H1 (cell line): ENCODE data around the gene DOCK6. TPM values are rescaled to one million over a fixed set of nuclear protein-coding genes. Genes with fewer than 3 reads are reported as not detected.

ENCODE experiments used
- CTCF ChIA-PET: fragments of 300-600 bp; sonication (Branson Sonifier 250); formaldehyde crosslinking; loops from one replicate; lab custom pipeline; 2021; ENCODE audit not compliant: partially characterized antibody; lab: Charles Lee
- POLR2A ChIA-PET: fragments of 300-600 bp; sonication (Branson Sonifier 250); formaldehyde crosslinking; loops from one replicate; lab custom pipeline; 2021; ENCODE audit warnings: inconsistent platforms; ENCODE audit not compliant: partially characterized antibody; lab: Charles Lee
- DNase-seq, 2 experiments: peaks; one replicate each; pipeline versions ENCODE4 v3.0.0 to v3.0.0-alpha.2; 2010 to 2022; ENCODE audit warnings: low spot score in 2 of 2, low read depth in 1 of 2, mixed read lengths in 1 of 2
- FAIRE-seq: peaks from 2 replicates; lab custom pipeline; 2011; peaks lifted over from hg19 to GRCh38; lab: Jason Lieb, UNC
- H2AFZ ChIP-seq: 2 replicates; pipeline ENCODE4 v1.8.1; 2012; ENCODE audit warnings: low read length, inconsistent platforms
- H2AK5ac ChIP-seq: 2 replicates; pipeline ENCODE4 v1.6.1; 2013; ENCODE audit warnings: low read depth, low read length
- H2BK120ac ChIP-seq: replicated peaks from 2 replicates; pipeline ENCODE3; 2013; ENCODE audit warnings: low read depth, low read length, inconsistent platforms
- H2BK12ac ChIP-seq: 2 replicates; pipeline ENCODE4 v1.6.1; 2013; ENCODE audit warnings: low read depth, low read length
- H2BK15ac ChIP-seq: 2 replicates; pipeline ENCODE4 v1.6.1; 2013; ENCODE audit warnings: low read length
- H2BK20ac ChIP-seq: 2 replicates; pipeline ENCODE4 v1.6.1; 2013; ENCODE audit warnings: low read length
- H2BK5ac ChIP-seq: 2 replicates; pipeline ENCODE4 v1.6.1; 2013; ENCODE audit warnings: low read depth, low read length
- H3K14ac ChIP-seq: 2 replicates; pipeline ENCODE4 v1.6.1; 2013; ENCODE audit warnings: inconsistent platforms; ENCODE audit not compliant: insufficient read length
- H3K18ac ChIP-seq: 2 replicates; pipeline ENCODE4 v1.6.1; 2013; ENCODE audit warnings: low read length; ENCODE audit errors: extremely low read depth
- H3K23ac ChIP-seq: 2 replicates; pipeline ENCODE4 v1.6.1; 2013; ENCODE audit warnings: inconsistent platforms; ENCODE audit not compliant: insufficient read length
- H3K23me2 ChIP-seq: 2 replicates; pipeline ENCODE4 v1.6.1; 2013; ENCODE audit warnings: low read depth, low read length
- H3K27ac ChIP-seq: 2 replicates; pipeline ENCODE4 v1.6.1; 2011; ENCODE audit warnings: low read depth, low read length, inconsistent platforms
- H3K27me3 ChIP-seq, 4 experiments: replicated peaks in 1 of 4; 1 replicate in 1 of 4; 2 replicates in 3 of 4; pipeline versions ENCODE4 v1.6.1 to v1.8.1; 2011 to 2013; ENCODE audit warnings: low read length in 3 of 4, mild to moderate bottlenecking in 3 of 4, inconsistent platforms in 2 of 4, mixed read lengths in 2 of 4, moderate library complexity in 1 of 4; ENCODE audit not compliant: control insufficient read depth in 3 of 4, insufficient read depth in 3 of 4; ENCODE audit errors: extremely low read depth in 1 of 4
- H3K36me3 ChIP-seq, 4 experiments: 2 replicates each; pipeline versions ENCODE4 v1.6.1 to v1.8.1; 2011 to 2013; ENCODE audit warnings: mild to moderate bottlenecking in 4 of 4, low read length in 3 of 4, moderate library complexity in 2 of 4, control low read depth in 1 of 4, inconsistent platforms in 1 of 4; ENCODE audit not compliant: insufficient read depth in 4 of 4, control insufficient read depth in 2 of 4
- H3K4ac ChIP-seq: replicated peaks from 2 replicates; pipeline ENCODE3; 2013; ENCODE audit warnings: low read length, low read depth, mixed read lengths, inconsistent platforms; ENCODE audit not compliant: insufficient read length
- H3K4me1 ChIP-seq, 4 experiments: replicated peaks in 1 of 4; 1 replicate in 1 of 4; 2 replicates in 3 of 4; pipeline versions ENCODE4 v1.6.1 to v1.8.1; 2011 to 2013; ENCODE audit warnings: low read length in 3 of 4, inconsistent platforms in 2 of 4, mixed read lengths in 1 of 4; ENCODE audit not compliant: insufficient read depth in 4 of 4, control insufficient read depth in 3 of 4
- H3K4me2 ChIP-seq, 2 experiments: 2 replicates each; pipeline versions ENCODE4 v1.6.1 to v1.8.1; 2011 to 2013; ENCODE audit warnings: low read depth in 2 of 2, low read length in 2 of 2, control low read depth in 1 of 2, inconsistent platforms in 1 of 2, mild to moderate bottlenecking in 1 of 2; ENCODE audit not compliant: insufficient read depth in 1 of 2
- H3K4me3 ChIP-seq, 4 experiments: fragments of 200-600, 300-600 bp in 1 of 4; sonication (generic), shearing (Covaris generic), sonication (Bioruptor Twin) in 1 of 4; 2 replicates each; pipeline versions ENCODE4 v1.5.1 to v1.8.1; 2011 to 2016; ENCODE audit warnings: low read length in 4 of 4, low read depth in 3 of 4, control low read depth in 2 of 4, inconsistent platforms in 2 of 4, mild to moderate bottlenecking in 2 of 4, mixed read lengths in 1 of 4, moderate library complexity in 1 of 4; ENCODE audit not compliant: insufficient read depth in 2 of 4; ENCODE audit errors: extremely low read depth in 1 of 4
- H3K56ac ChIP-seq: replicated peaks from 2 replicates; pipeline ENCODE3; 2013; ENCODE audit warnings: low read depth, mild to moderate bottlenecking, mixed read lengths, low read length, inconsistent platforms; ENCODE audit not compliant: insufficient read length
- H3K79me1 ChIP-seq: 2 replicates; pipeline ENCODE4 v1.6.1; 2013; ENCODE audit warnings: low read depth, low read length, control low read depth
- H3K79me2 ChIP-seq, 2 experiments: 2 replicates each; pipeline versions ENCODE4 v1.6.1 to v1.8.1; 2012 to 2013; ENCODE audit warnings: low read length in 2 of 2, mild to moderate bottlenecking in 2 of 2, inconsistent platforms in 1 of 2; ENCODE audit not compliant: insufficient read depth in 2 of 2, control insufficient read depth in 1 of 2
- H3K9ac ChIP-seq, 4 experiments: replicated peaks in 1 of 4; 1 replicate in 1 of 4; 2 replicates in 3 of 4; pipeline versions ENCODE4 v1.6.1 to v1.8.1; 2011 to 2013; ENCODE audit warnings: low read depth in 3 of 4, low read length in 3 of 4, control low read depth in 2 of 4, mild to moderate bottlenecking in 2 of 4, moderate library complexity in 2 of 4, inconsistent platforms in 1 of 4; ENCODE audit errors: extremely low read depth in 1 of 4
- H3K9me3 ChIP-seq, 2 experiments: 2 replicates each; pipeline versions ENCODE4 v1.6.1 to v1.8.1; 2012 to 2013; ENCODE audit warnings: mild to moderate bottlenecking in 2 of 2, moderate library complexity in 2 of 2, control low read depth in 1 of 2, inconsistent platforms in 1 of 2, low read depth in 1 of 2, low read length in 1 of 2, mixed read lengths in 1 of 2; ENCODE audit not compliant: insufficient read depth in 2 of 2
- H4K20me1 ChIP-seq, 2 experiments: replicated peaks in 1 of 2; 2 replicates each; pipeline versions ENCODE3 to v1.8.1; 2011 to 2013; ENCODE audit warnings: inconsistent platforms in 2 of 2, low read length in 2 of 2, mild to moderate bottlenecking in 1 of 2; ENCODE audit not compliant: insufficient read depth in 2 of 2, control insufficient read depth in 1 of 2
- H4K5ac ChIP-seq: 2 replicates; pipeline ENCODE4 v1.6.1; 2013; ENCODE audit warnings: low read length, low read depth, mixed read lengths, inconsistent platforms; ENCODE audit not compliant: insufficient read length
- H4K8ac ChIP-seq: 2 replicates; pipeline ENCODE4 v1.8.0; 2013; ENCODE audit warnings: mild to moderate bottlenecking, moderate library complexity, low read length, inconsistent platforms; ENCODE audit not compliant: insufficient read depth; ENCODE audit errors: extremely low read depth
- H4K91ac ChIP-seq: replicated peaks from 2 replicates; pipeline ENCODE3; 2013; ENCODE audit warnings: low read length, mixed read lengths, inconsistent platforms; ENCODE audit not compliant: insufficient read length
- ATF2 ChIP-seq: IDR thresholded peaks from 2 replicates; pipeline ENCODE4 v1.6.1; 2012; ENCODE audit warnings: low read length, inconsistent platforms
- EGR1 ChIP-seq: IDR thresholded peaks from 2 replicates; pipeline ENCODE4 v1.6.1; 2011; ENCODE audit warnings: low read depth, low read length, borderline replicate concordance
- PHF8 ChIP-seq: fragments of 200-600 bp; sonication (generic); conservative IDR thresholded peaks from 2 replicates; pipeline ENCODE4 v1.7.1; 2012; ENCODE audit warnings: low read depth, mild to moderate bottlenecking, inconsistent platforms, low read length, moderate library complexity
- SAP30 ChIP-seq: fragments of 300-600 bp; sonication (generic); IDR thresholded peaks from 2 replicates; pipeline ENCODE4 v1.7.1; 2012; ENCODE audit warnings: low read length, moderate library complexity, mild to moderate bottlenecking, inconsistent platforms; ENCODE audit not compliant: insufficient read depth, insufficient replicate concordance
- SP2 ChIP-seq: IDR thresholded peaks from 2 replicates; pipeline ENCODE4 v1.6.1; 2012; ENCODE audit warnings: mild to moderate bottlenecking, low read length, inconsistent platforms
- SUZ12 ChIP-seq: fragments of 200-600 bp; sonication (generic); IDR thresholded peaks from 2 replicates; pipeline ENCODE4 v1.6.1; 2012; ENCODE audit warnings: mild to moderate bottlenecking, inconsistent platforms, low read length, moderate library complexity, mixed read lengths
- TAF7 ChIP-seq: optimal IDR thresholded peaks from 2 replicates; pipeline ENCODE3; 2011; ENCODE audit warnings: low read depth, mild to moderate bottlenecking, inconsistent platforms, low read length, moderate library complexity, borderline replicate concordance
- ZNF274 ChIP-seq: IDR thresholded peaks from 2 replicates; pipeline ENCODE4 v1.7.0; 2012; ENCODE audit warnings: low read length, borderline replicate concordance; ENCODE audit errors: extremely low read depth
- WGBS, 2 experiments: shearing (Covaris generic) in 1 of 2; methylation state at CpG; one replicate each; pipeline versions ENCODE4 v1.1.6 to v1.1.7; 2013 to 2015; ENCODE audit warnings: low lambda C conversion rate in 2 of 2, mixed read lengths in 2 of 2, inconsistent platforms in 1 of 2, low coverage in 1 of 2, missing lambda C conversion rate in 1 of 2; ENCODE audit not compliant: insufficient replicate concordance in 2 of 2, insufficient coverage in 1 of 2, insufficient read length in 1 of 2; ENCODE audit errors: extremely low coverage in 1 of 2, missing lambda C conversion rate in 1 of 2; 5-methylcytosine and 5-hydroxymethylcytosine counted together
- polyA plus RNA-seq, 7 experiments: library from polyadenylated mRNA; depleted of rRNA in 3 of 7; stranded (reverse) in 5 of 7; unstranded in 2 of 7; fragments of >200 nt in 5 of 7; fragments of 200-250 nt in 2 of 7; gene quantifications; 1 replicate in 5 of 7; 2 replicates in 1 of 7; 4 replicates in 1 of 7; pipeline versions ENCODE4 v1.2.1 to v1.2.3, GENCODE V29; 2011 to 2013; ENCODE audit warnings: missing spikeins in 2 of 7, mixed read lengths in 2 of 7
- total RNA-seq: library from RNA; stranded (reverse); fragmentation: NEBNext Ultra II Directional; extraction: Animal tissue kit (Norgen Biotek cat#: 25700); gene quantifications from 2 replicates; pipeline ENCODE4 v1.2.1, GENCODE V29; 2021

The DOCK6 gene
- total and polyA plus RNA-seq, 2 of the 8 experiments (the other 6 are each of a cell fraction or from before 2014, with no cell fraction given), result 25.5 to 54.7 TPM

DNA sequence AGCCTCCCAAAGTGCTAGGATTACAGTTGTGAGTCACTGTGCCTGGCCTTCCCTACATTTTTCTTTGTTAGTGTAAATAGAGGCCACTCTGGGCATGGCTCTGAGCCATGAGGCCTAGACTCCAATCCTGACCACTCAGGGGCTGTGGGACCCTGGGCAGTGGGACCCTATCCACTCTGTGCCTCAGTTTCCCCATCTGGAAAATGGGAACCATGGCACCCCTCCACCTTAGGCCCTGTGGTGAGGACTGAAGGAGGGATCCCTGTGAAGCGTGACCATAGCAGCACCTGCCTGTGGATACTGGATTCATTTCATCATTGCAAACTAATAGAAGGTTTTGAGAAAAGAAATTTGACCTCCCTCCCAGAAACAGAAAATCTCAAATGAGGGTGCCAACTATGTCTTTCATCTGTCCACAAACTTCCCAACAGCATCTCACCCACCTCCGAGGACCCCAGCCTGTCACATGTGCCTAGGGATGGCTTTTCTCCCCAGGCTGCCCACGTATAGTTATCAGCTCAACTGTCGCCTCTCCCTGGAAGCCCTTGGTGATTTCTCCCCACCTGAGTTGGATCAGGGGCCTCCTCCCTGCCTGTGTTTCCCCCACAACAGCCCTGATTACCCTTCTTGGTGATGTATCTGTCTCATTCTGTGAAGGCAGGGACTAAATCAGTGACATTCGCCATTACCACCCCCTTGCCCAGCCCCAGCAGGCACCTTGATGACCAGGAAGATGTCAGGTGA, 17.3 kb downstream of the DOCK6 start:
- Histone ChIP-seq H3K23me2 (no peaks in the 10 kb centered on the region), H2BK20ac (no peak overlapping the region), H2BK120ac (no peak overlapping the region), H2AK5ac (no peak overlapping the region), H3K56ac (no peak overlapping the region), H2BK15ac (no peak overlapping the region), H4K20me1 (peaks cover 0 to 5% of the 10 kb centered on the region in 2 experiments), H3K79me2 (no peaks in the 10 kb centered on the region), H3K79me1 (no peaks in the 10 kb centered on the region), H3K18ac (no peak overlapping the region), H3K4me1 (peaks cover 3 to 5% (median 4%) of the 10 kb centered on the region in 4 experiments; a peak in 4 of 7 replicates), H3K14ac (no peak overlapping the region), H4K5ac (no peak overlapping the region), H3K36me3 (peaks cover 0 to 11% (median 2%) of the 10 kb centered on the region in 4 experiments; a peak in 4 of 8 replicates), H3K9ac (no peak overlapping the region), H4K91ac (no peak overlapping the region), H3K27me3 (no peaks in the 10 kb centered on the region), H3K9me3 (no peaks in the 10 kb centered on the region), H3K4me3 (no peak overlapping the region), H2BK12ac (no peak overlapping the region), H4K8ac (no peak overlapping the region), H2AFZ (no peak overlapping the region), H3K4me2 (no peak overlapping the region), H3K23ac (no peak overlapping the region), H2BK5ac (no peak overlapping the region), H3K27ac (no peak overlapping the region), H3K4ac (no peak overlapping the region)
- 84% methylated on average over 5 of the region's 5 CpGs; no CpG with 5 or more reads in 1 of the 2 experiments for WGBS, 2 experiments
- CTCF ChIA-PET, result no interaction called here
- POLR2A ChIA-PET, result interaction anchor here (1.0 kb wide), 1 partner anchor 10 kb away, joined by 3 read pairs; no protein-coding TSS in a partner anchor
- DNase-seq (no peak), FAIRE-seq (no peak)
- no peak for TF ChIP-seq SP2
- TF ChIP-seq SAP30, result no peak
- TF ChIP-seq EGR1, result no peak
- TF ChIP-seq TAF7, result no peak
- TF ChIP-seq SUZ12, result no peak
- no peak for TF ChIP-seq PHF8
- TF ChIP-seq ATF2, result no peak
- no peak for TF ChIP-seq ZNF274
